Measurements from ENCODE around the gene PSRC1.
"Not testable (repeated sequence)": the region's sequence is repeated elsewhere in the genome, so short reads cannot be mapped to it uniquely, and the experiment has no call there.

Gene PSRC1

GRCh38 chr1:109282952-109283747 is at the start of gene PSRC1:
PSRC1 (minus strand) TSS chr1:109283145.
- peak; percentile 95 to 96 for DNase-seq

DNA sequence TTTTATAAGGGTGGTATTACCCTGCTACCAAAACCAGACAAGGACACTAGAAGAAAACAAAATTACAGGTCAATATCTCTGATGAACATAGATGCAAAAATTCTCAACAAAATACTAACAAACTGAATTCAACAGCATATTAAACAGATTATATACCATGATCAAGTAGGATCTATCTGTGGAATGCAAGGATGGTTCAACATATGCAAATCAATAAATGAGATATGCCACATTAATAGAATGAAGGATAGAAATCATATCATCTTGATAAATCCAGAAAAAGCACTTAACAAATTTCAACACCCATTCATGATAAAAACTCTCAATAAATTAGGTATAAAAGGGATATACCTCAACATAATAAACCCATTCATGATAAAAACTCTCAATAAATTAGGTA is 48.2 kb upstream of the PSRC1 start:
- DNase-seq = no peak

- DNase-seq = no peak
Observed at GRCh38 chr1:109327285-109327684, 44.3 kb upstream of the PSRC1 start.

- DNase-seq = no peak
Observed at GRCh38 chr1:109322974-109323373, 40.0 kb upstream of the PSRC1 start.

DNA sequence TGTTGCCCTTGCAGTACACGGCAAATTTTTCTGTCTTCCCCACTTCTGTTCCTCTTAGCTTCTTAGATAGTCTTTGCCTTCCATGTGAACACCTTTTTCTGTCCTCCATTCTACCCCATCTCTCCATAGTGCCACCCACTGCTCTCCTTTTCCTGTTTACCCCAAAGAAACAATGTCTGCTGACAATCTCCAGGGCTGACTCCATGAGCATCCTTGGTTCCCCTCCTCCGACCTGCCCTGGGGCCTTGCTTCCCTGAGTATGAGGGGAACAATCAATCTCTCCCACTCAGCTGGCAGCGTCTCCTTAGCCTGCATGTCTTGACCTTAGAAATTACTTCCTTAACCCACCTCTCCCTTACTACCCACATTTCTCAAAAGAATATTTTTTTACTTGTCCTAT is 36.2 kb upstream of the PSRC1 start:
- no peak for DNase-seq

- DNase-seq = no peak
Observed at GRCh38 chr1:109316506-109316905, 33.6 kb upstream of the PSRC1 start.

- peak in 1 of 2 experiments; percentile 23 for DNase-seq
Observed at GRCh38 chr1:109315288-109315687, 32.3 kb upstream of the PSRC1 start.

GRCh38 chr1:109314795-109315194 is 31.9 kb upstream of the PSRC1 start:
- no peak for DNase-seq

- DNase-seq = peak; percentile 67 to 84
Observed at GRCh38 chr1:109312978-109313775, 30.2 kb upstream of the PSRC1 start.

GRCh38 chr1:109312246-109312645 is 29.3 kb upstream of the PSRC1 start:
- peak; percentile 59 to 81 for DNase-seq

- no peak for DNase-seq
Observed at GRCh38 chr1:109309347-109309746, 26.4 kb upstream of the PSRC1 start.

DNA sequence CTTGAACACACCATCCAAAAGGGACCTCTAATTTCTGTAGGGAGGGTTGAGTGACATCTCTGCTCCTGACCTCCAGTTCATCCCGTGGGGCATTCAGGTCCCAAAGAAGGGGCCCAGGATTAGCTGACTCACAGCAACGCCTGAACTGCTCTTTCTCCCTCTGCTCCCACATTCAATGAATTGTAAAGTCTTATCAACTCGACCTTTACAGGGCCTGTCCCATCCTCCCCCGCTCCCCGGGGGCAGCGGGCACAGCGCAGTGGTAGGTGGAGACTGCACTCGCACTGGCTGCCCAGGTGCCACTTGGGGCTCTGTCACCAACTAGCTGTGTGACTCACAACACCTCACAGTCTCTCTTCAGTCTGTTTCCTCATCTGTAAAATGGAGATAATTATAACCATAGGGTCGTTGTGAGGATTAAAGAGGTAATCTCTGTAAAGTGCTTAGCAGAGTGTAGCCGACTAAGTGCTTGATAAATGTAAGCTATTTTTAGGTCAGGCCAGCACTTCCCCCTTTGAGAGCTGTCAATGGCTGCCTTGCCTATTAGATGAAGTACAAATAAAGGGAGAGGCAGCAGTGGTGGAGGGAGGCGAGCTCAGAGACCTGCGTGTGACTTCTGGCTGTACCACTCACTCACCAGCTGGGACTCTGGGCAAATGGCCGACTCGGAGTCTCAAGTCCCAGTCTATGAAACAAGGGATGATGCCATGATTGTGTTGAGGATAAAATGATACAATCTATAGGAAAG is 24.5 kb upstream of the PSRC1 start:
- peak; percentile 94 to 97 for DNase-seq

DNA sequence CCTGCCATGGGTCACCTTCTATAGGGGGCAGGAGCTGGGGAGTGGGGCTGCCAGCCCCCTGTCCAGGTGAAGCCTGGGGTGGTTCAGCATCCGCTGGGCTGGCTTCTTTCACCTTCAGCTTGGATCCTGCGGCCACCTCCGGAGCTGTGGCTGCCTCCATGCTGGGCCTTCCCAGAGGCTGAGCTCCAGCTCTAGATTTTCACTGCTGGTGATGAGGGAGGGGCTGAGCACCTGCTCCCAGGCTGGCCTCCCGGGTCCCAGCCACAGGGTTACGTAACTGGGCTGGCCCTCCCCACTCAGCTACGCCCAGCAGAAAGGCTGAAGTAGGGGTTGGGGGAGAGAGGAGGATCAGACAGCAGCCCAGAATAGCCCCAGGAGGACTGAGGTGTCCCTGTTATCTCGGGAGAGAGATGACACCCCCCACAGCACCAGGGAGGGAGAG is 23.9 kb upstream of the PSRC1 start, which contains the start of gene MYBPHL:
Gene MYBPHL (minus strand): TSS at position 180 of the 442 bp plus-strand sequence. CDS start 20 bp downstream, at position 160.
- peak; percentile 39 to 63 for DNase-seq

GRCh38 chr1:109305991-109306390 is 23.0 kb upstream of the PSRC1 start:
- DNase-seq = not testable (repeated sequence)

DNA sequence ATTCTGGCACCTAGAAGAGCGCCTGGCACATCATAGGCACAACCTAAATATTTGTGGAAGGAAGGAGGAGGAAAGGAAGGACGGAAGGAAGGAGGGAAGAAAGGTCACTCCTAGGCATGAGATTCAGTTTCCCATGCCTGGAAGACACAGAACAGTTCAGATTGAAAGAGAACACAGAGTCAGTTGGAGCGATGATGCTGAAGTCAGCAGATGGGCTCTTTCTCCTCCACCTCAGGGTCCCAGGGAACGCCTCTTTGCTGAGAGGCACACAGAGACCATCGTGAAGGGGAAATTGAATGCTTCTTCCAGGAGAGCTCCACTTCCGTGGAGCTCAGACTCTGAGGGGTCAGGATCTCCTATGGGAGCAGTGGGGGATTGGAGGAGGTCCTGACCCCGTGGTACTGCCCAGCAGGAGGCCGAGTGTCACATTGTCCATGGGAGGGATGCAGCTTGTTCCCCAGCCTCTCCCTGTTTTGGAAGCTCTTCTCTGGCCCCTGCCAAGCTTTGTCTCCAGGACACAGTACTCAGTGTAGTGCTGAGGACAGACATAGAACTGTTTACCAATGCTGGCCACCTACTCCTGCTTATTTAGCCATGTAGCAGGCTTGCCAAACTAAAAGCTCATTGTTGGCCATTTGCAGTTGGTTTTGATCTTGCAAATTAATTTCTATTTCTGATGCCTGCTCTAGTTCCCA is 21.4 kb upstream of the PSRC1 start:
- DNase-seq = no peak

DNA sequence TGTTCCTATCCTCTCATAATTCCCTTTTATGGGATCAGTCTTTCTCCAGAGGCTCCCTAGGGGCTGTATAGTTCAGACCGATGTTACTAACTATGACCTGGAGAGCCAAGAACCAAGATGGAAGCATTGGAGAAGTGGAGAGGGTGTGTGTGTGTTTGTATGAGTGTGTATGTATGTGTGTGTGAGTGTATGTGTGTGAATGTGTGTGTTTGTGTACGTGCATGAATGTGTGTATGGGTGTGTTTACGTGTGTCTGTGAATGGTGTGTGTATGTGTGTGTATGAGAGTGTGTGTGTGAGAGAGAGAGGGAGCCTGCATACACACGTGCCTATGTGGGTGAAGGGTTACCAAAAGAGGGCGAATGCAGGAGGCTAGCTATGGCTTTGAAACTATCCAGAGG is 18.9 kb upstream of the PSRC1 start:
- DNase-seq = no peak

DNA sequence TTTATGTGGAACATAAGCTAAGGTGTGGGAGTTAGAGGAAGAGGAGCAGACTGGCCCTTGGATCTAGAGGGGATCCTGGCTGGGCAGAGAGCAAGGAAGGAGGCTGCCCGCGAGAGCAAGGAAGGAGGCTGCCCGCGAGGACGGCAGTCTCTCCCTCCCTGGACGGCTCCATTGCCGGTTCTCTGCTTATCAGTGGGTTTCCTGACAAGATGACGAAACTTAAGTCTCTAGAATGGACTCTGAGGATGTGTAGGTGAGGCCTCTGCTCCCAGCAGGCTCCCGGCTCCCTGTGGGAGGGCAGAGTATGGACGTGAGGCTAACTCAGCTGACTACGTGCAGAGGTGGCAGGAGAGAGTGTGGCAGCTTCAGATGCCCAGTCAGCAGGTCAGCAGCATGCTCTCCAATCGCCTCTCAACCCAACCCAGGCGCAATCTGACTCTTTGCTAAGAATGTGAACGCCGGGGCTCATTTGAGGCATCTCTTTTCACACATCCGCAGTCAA is 17.8 kb upstream of the PSRC1 start:
- no peak for DNase-seq

- DNase-seq = no peak
Observed at GRCh38 chr1:109299558-109300343, 16.8 kb upstream of the PSRC1 start.

GRCh38 chr1:109298666-109299557 is 16.0 kb upstream of the PSRC1 start:
- no peak for DNase-seq

GRCh38 chr1:109296782-109297181 is 13.8 kb upstream of the PSRC1 start:
- peak; percentile 21 to 61 for DNase-seq

All from NCI-H524 (cell line).